ENCODE data around the gene TSC22D3.

- no peak for TF ChIP-seq CTCF (IDR thresholded peaks at IDR 0.05)
- TF ChIP-seq ZFX (IDR thresholded peaks at IDR 0.05; ENCODE audit: borderline replicate concordance) = no peak
Observed at GRCh38 chrX:107710617-107711391, 64.8 kb downstream of the TSC22D3 start.
